PC-3 (cell line): ENCODE measurements around the gene GATAD2B.
A peak's percentile ranks its signal among the peaks of the same experiment; 100 is the strongest.

Experiments
- EZH2phosphoT487 ChIP-seq: fragments of 300-600 bp; sonication (generic); IDR thresholded peaks from 2 replicates; pipeline ENCODE4 v1.6.1; 2018; ENCODE audit warnings: mild to moderate bottlenecking, antibody characterized with exemption, low read length, borderline replicate concordance
- TF ChIP-seq, protein P1 (sequence below): fragments of 300-600 bp; sonication (generic); conservative IDR thresholded peaks from 2 replicates; pipeline ENCODE4 v1.5.1; 2017; ENCODE audit warnings: antibody characterized with exemption, low read depth, mild to moderate bottlenecking, low read length

- TF ChIP-seq EZH2phosphoT487 = no peak
- TF ChIP-seq, protein P1, sequence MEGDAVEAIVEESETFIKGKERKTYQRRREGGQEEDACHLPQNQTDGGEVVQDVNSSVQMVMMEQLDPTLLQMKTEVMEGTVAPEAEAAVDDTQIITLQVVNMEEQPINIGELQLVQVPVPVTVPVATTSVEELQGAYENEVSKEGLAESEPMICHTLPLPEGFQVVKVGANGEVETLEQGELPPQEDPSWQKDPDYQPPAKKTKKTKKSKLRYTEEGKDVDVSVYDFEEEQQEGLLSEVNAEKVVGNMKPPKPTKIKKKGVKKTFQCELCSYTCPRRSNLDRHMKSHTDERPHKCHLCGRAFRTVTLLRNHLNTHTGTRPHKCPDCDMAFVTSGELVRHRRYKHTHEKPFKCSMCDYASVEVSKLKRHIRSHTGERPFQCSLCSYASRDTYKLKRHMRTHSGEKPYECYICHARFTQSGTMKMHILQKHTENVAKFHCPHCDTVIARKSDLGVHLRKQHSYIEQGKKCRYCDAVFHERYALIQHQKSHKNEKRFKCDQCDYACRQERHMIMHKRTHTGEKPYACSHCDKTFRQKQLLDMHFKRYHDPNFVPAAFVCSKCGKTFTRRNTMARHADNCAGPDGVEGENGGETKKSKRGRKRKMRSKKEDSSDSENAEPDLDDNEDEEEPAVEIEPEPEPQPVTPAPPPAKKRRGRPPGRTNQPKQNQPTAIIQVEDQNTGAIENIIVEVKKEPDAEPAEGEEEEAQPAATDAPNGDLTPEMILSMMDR = peak; percentile 15; the same call in 1 of the 2 replicates
Measured at GRCh38 chr1:153929981-153930948, 7.5 kb upstream of the GATAD2B start.
